Ovary (tissue), 3 donors: Measurements from ENCODE around the gene SVOP.

Source experiments
- CTCF ChIP-seq, 3 donors: fragments of 450-650 bp in 2 of 3; fragments of 200-600 bp in 1 of 3; IDR thresholded peaks; one replicate each; pipeline versions ENCODE4 v1.5.1 to v1.8.0; 2016 to 2022; ENCODE audit warnings: antibody characterized with exemption in 3 of 3, mild to moderate bottlenecking in 1 of 3
- POLR2A ChIP-seq: fragments of 450-650 bp; IDR thresholded peaks from one replicate; pipeline ENCODE4 v1.6.1; 2017; ENCODE audit warnings: antibody characterized with exemption, mild to moderate bottlenecking, moderate library complexity
- donor health status: DM: no; HTN: no; CAD: no.

- no peak for TF ChIP-seq CTCF (IDR thresholded peaks at IDR 0.05)
- no peak for TF ChIP-seq POLR2A
Observed at GRCh38 chr12:108930155-108930554, 90.7 kb downstream of the SVOP start.
